ENCODE data around the gene DIP2B.

- TF ChIP-seq CTCF (conservative IDR thresholded peaks at IDR 0.05) (0 out of 2 replicates have a peak, but pooled peaks have one; percentile 23), EZH2 (IDR thresholded peaks at IDR 0.05; ENCODE audit: low read depth) (no peak)
These were observed 92.7 kb downstream of the DIP2B start for GRCh38 chr12:50597200-50598195.

Data from PC-9 (cell line).